ENCODE data around the gene C1orf185.

The C1orf185 gene

GRCh38 chr1:51193564-51193963 is 91.5 kb downstream of the C1orf185 start:
- no peaks in the 10 kb centered on the region for H3K9me3 ChIP-seq (ENCODE audit: low read length)
- no peak for TF ChIP-seq EZH2 (IDR thresholded peaks at IDR 0.05; ENCODE audit: borderline replicate concordance, low read length)
- TF ChIP-seq CTCF (IDR thresholded peaks at IDR 0.05; ENCODE audit: low read length), result no peak
- H3K79me2 ChIP-seq (ENCODE audit: insufficient read depth, low read length), result no peaks in the 10 kb centered on the region
- H3K9me2 ChIP-seq (ENCODE audit: low read depth, low read length), result no peaks in the 10 kb centered on the region
- no peak overlapping the region for H3K27ac ChIP-seq (ENCODE audit: low read depth, low read length, poor library complexity, severe bottlenecking)
- H4K20me1 ChIP-seq (ENCODE audit: insufficient read depth, low read length), result no peaks in the 10 kb centered on the region
- no peaks in the 10 kb centered on the region for H3K27me3 ChIP-seq (ENCODE audit: insufficient read depth, low read length)
- H3K4me2 ChIP-seq (ENCODE audit: low read length), result no peak overlapping the region
- no peaks in the 10 kb centered on the region for H3F3A ChIP-seq (ENCODE audit: insufficient read depth, low read length)
- H3K9ac ChIP-seq (ENCODE audit: low read length), result no peak overlapping the region
- no peaks in the 10 kb centered on the region for H3K4me1 ChIP-seq (ENCODE audit: insufficient read depth, low read length, severe bottlenecking)
- no peak overlapping the region for H3K4me3 ChIP-seq (ENCODE audit: low read depth, low read length, poor library complexity, severe bottlenecking)
- H3K36me3 ChIP-seq (ENCODE audit: insufficient read depth, low read length), result no peaks in the 10 kb centered on the region
- H2AFZ ChIP-seq (ENCODE audit: low read length), result no peak overlapping the region
